Measurements from ENCODE around the gene GZF1. TPM values are rescaled to one million over a fixed set of nuclear protein-coding genes. Genes with fewer than 3 reads are reported as not detected.
A peak's percentile ranks its signal among the peaks of the same experiment; 100 is the strongest.

GZF1 gene
- total RNA-seq, 6 experiments from 2014 or later = 10.5 to 15.9 (median 13.6) TPM

DNA sequence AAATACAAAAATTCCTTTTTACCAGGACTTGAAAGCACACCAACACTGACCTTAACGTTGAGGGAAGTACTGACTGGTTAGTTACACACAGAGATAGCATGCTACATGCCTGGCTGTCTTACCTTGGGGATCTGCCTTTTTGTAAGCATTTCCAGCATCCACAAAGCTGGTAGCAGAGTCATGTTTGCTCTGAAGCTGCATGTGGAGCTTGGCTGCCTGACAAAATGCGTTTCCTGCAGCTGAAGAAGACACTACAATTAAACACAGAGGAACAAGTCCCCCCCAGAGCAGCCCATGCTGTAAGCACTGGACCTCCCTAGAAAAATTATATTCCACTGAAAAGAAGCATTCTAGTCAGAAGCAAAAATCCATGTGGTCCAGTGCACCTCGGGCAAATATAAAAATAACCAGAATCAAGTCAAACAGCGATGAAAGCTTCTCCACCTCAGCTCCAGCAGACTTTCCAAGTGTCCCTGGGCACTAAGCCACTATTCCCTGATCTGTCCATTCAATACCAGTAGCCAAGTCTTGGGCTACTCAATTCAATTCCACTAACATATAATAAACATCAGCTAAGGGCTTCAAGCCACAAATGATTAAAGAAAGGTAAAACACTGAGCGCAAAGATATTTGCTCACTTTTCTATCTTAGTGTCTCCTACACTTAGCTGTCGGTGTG lies 35.1 kb downstream of the GZF1 start:
- peak overlapping the region; percentile 87; the same call in 1 of the 2 replicates for H3K27ac Mint-ChIP-seq
- no peaks in the 10 kb centered on the region for H3K9me3 Mint-ChIP-seq
- H3K4me3 Mint-ChIP-seq = no peak overlapping the region
- TF ChIP-seq, protein P1, sequence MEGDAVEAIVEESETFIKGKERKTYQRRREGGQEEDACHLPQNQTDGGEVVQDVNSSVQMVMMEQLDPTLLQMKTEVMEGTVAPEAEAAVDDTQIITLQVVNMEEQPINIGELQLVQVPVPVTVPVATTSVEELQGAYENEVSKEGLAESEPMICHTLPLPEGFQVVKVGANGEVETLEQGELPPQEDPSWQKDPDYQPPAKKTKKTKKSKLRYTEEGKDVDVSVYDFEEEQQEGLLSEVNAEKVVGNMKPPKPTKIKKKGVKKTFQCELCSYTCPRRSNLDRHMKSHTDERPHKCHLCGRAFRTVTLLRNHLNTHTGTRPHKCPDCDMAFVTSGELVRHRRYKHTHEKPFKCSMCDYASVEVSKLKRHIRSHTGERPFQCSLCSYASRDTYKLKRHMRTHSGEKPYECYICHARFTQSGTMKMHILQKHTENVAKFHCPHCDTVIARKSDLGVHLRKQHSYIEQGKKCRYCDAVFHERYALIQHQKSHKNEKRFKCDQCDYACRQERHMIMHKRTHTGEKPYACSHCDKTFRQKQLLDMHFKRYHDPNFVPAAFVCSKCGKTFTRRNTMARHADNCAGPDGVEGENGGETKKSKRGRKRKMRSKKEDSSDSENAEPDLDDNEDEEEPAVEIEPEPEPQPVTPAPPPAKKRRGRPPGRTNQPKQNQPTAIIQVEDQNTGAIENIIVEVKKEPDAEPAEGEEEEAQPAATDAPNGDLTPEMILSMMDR (IDR thresholded peaks at IDR 0.05) = no peak
- H3K4me1 Mint-ChIP-seq (ENCODE audit: low read depth) = peaks cover 41% of the 10 kb centered on the region
- DNase-seq = no peak
- no peaks in the 10 kb centered on the region; the same call in 1 of the 2 replicates for H3K27me3 Mint-ChIP-seq (ENCODE audit: insufficient read depth)
- peaks cover 26% of the 10 kb centered on the region for H3K36me3 Mint-ChIP-seq (ENCODE audit: low read depth)

DNA sequence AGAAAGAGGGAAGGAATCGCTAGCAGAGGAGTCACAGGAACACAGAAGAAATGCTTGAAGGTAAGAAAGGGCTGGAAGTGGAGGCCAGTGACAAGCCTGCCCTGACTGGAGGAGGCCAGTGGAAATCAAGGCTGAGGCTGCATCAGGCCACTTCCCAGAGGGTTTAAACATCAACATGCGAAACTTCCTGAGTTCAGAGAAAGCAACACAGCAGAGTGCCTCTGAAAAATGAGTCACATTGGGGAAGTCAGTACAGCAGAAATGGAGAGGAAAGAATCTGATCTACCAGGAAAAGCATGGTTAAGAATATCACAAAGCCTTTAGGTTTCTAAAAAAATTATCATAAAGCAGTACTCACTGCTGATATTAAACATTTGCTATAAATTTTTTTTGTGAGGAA lies 36.0 kb downstream of the GZF1 start:
- TF ChIP-seq, protein P1 (IDR thresholded peaks at IDR 0.05) = no peak
- peak overlapping the region; percentile 87 for H3K27ac Mint-ChIP-seq
- peak; percentile 47 for DNase-seq
- H3K27me3 Mint-ChIP-seq (ENCODE audit: insufficient read depth) = no peaks in the 10 kb centered on the region; the same call in 1 of the 2 replicates
- no peaks in the 10 kb centered on the region for H3K9me3 Mint-ChIP-seq
- H3K4me1 Mint-ChIP-seq (ENCODE audit: low read depth) = peaks cover 41% of the 10 kb centered on the region
- peaks cover 26% of the 10 kb centered on the region for H3K36me3 Mint-ChIP-seq (ENCODE audit: low read depth)
- H3K4me3 Mint-ChIP-seq = peak overlapping the region; percentile 43

DNA sequence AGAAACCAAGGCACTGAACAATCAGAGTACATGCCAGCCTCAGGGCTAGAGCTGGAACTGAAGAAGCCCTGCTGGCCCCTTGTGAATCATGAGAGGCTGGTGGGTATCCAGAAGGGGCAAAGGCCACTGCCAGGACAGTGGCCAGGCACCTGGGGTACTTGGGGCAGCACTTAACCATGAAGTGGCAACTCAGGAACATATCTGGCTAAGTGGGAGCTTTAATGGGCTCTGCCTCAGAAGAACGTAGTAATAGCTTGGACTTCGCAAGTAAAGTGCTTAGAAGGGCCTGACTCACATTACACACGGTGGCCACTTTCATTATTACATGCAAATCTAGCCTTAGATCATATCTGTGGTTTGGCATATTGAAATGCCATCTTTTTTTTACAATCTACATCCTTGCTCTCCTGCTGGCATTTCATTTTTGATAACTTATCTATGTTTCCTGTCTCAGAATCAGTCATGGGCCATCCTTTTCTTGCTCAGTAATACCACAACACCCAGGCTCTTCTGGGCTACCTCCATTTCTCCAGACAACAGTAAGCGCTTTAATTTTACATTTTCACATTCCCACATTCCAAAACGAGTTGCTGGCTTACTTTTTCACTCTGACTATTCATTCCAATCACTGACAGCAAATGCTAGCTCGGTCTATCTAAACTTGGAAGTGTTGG lies 37.7 kb downstream of the GZF1 start:
- Mint-ChIP-seq H3K9me3 (no peaks in the 10 kb centered on the region), H3K4me3 (peak overlapping the region; percentile 6; the same call in 1 of the 2 replicates), H3K36me3 (ENCODE audit: low read depth) (peaks cover 16% of the 10 kb centered on the region), H3K27ac (peak overlapping the region; percentile 44; the same call in 1 of the 2 replicates), H3K27me3 (ENCODE audit: insufficient read depth) (no peaks in the 10 kb centered on the region; the same call in 1 of the 2 replicates), H3K4me1 (ENCODE audit: low read depth) (peaks cover 51% of the 10 kb centered on the region)
- TF ChIP-seq, protein P1 (IDR thresholded peaks at IDR 0.05) = peak; percentile 60
- peak; percentile 58 for DNase-seq

DNA sequence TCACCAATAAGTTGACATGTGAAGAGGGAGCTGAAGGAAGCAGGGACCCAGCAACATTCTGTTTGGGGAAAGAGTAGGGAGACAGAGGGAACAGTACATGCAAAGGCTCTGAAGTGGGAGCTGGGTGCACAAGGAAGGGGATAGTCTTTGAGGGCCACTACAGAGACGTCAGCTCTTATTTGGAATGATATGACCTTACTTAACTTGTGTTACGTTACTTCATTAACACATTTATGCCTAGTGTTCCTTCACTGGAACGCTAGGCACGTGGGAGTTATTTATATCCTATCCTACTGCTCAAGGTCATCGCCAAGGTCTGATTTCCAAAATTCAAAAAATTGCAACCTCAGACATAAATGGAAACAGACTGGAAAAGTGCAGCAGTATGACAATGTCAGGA lies 39.1 kb downstream of the GZF1 start:
- Mint-ChIP-seq H3K4me3 (no peak overlapping the region), H3K9me3 (no peaks in the 10 kb centered on the region), H3K4me1 (ENCODE audit: low read depth) (peaks cover 56% of the 10 kb centered on the region), H3K27me3 (ENCODE audit: insufficient read depth) (no peaks in the 10 kb centered on the region; the same call in 1 of the 2 replicates), H3K27ac (peak overlapping the region; percentile 18; the same call in 1 of the 2 replicates), H3K36me3 (ENCODE audit: low read depth) (peaks cover 16% of the 10 kb centered on the region)
- TF ChIP-seq, protein P1 (IDR thresholded peaks at IDR 0.05) = no peak
- DNase-seq = no peak

DNA sequence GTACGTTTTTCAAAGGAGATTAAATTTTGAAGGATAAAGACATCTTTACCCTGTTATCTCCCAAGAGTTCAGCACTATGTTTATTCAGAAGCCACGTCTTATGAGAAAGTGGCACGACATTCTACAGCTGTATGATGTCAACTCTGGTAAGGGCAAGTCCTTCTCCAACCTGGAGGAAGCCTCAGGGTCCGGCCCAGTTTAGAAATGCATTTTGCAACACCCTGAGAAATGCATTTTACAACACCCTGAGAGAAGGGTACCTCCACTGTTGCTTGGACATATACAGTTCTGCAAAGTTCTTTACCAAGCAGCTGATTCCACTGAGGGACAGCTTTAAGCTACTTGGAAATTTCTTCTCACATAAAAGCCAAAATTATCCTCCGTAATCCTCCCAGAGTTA lies 41.8 kb downstream of the GZF1 start:
- peaks cover 48% of the 10 kb centered on the region for H3K4me1 Mint-ChIP-seq (ENCODE audit: low read depth)
- TF ChIP-seq, protein P1 (IDR thresholded peaks at IDR 0.05) = no peak
- peaks cover 16% of the 10 kb centered on the region for H3K36me3 Mint-ChIP-seq (ENCODE audit: low read depth)
- no peaks in the 10 kb centered on the region for H3K9me3 Mint-ChIP-seq
- DNase-seq = no peak
- no peak overlapping the region for H3K4me3 Mint-ChIP-seq
- H3K27me3 Mint-ChIP-seq (ENCODE audit: insufficient read depth) = no peaks in the 10 kb centered on the region; the same call in 1 of the 2 replicates
- H3K27ac Mint-ChIP-seq = no peak overlapping the region
